HepG2 (cell line): Measurements from ENCODE around the gene ALG11. TPM values are rescaled to one million over a fixed set of nuclear protein-coding genes. Genes with fewer than 3 reads are reported as not detected.

ENCODE experiments used
- DRAP1 ChIP-seq: IDR thresholded peaks from 2 replicates; pipeline ENCODE4 v1.6.1; 2016; ENCODE audit warnings: missing genetic modification reagents, missing compliant biosample characterization
- ELF1 ChIP-seq: sonication (generic); formaldehyde crosslinking; IDR thresholded peaks from 2 replicates; pipeline ENCODE4 v1.4.0; 2020; ENCODE audit warnings: missing genetic modification reagents
- FOXK1 ChIP-seq: sonication (generic); formaldehyde crosslinking; IDR thresholded peaks from 2 replicates; pipeline ENCODE4 v1.4.0; 2020; ENCODE audit warnings: low read depth, missing genetic modification reagents, borderline replicate concordance
- HMG20A ChIP-seq: IDR thresholded peaks from 2 replicates; pipeline ENCODE4 v1.6.1; 2016; ENCODE audit warnings: borderline replicate concordance
- HMGXB4 ChIP-seq, 2 experiments: sonication (generic) in 1 of 2; formaldehyde crosslinking in 1 of 2; IDR thresholded peaks; 2 replicates each; pipeline versions ENCODE4 v1.4.0 to v1.6.1; 2018 to 2020; ENCODE audit warnings: missing genetic modification reagents in 2 of 2, borderline replicate concordance in 1 of 2, low read depth in 1 of 2, mild to moderate bottlenecking in 1 of 2, missing biosample characterization in 1 of 2
- IKZF4 ChIP-seq: sonication (generic); formaldehyde crosslinking; IDR thresholded peaks from 2 replicates; pipeline ENCODE4 v1.5.1; 2020; ENCODE audit warnings: borderline replicate concordance, mild to moderate bottlenecking, low read depth, missing genetic modification reagents; ENCODE audit errors: not compliant biosample characterization
- KDM3A ChIP-seq: IDR thresholded peaks from 2 replicates; pipeline ENCODE4 v1.6.1; 2018; ENCODE audit warnings: low read depth, missing compliant biosample characterization
- KMT2A ChIP-seq: sonication (generic); formaldehyde crosslinking; IDR thresholded peaks from 2 replicates; pipeline ENCODE4 v1.4.0; 2020; ENCODE audit warnings: missing genetic modification reagents
- NCOA2 ChIP-seq: sonication (generic); formaldehyde crosslinking; IDR thresholded peaks from 2 replicates; pipeline ENCODE4 v1.8.0; 2022; ENCODE audit warnings: inconsistent platforms
- PATZ1 ChIP-seq: sonication (generic); formaldehyde crosslinking; IDR thresholded peaks from 2 replicates; pipeline ENCODE4 v1.4.0; 2020; ENCODE audit warnings: missing genetic modification reagents
- PCBP2 ChIP-seq: fragments of 200-400 bp; formaldehyde crosslinking; optimal IDR thresholded peaks from 2 replicates; pipeline ENCODE3; 2018; ENCODE audit warnings: low read length, low read depth; ENCODE audit not compliant: poor library complexity, severe bottlenecking
- PHF21A ChIP-seq: sonication (generic); formaldehyde crosslinking; IDR thresholded peaks from 2 replicates; pipeline ENCODE4 v1.5.0; 2020; ENCODE audit warnings: mild to moderate bottlenecking, missing genetic modification reagents
- PRMT3 ChIP-seq: sonication (generic); formaldehyde crosslinking; IDR thresholded peaks from 2 replicates; pipeline ENCODE4 v1.8.1; 2022; ENCODE audit warnings: low read depth, mild to moderate bottlenecking, moderate library complexity, missing genetic modification reagents, borderline replicate concordance
- SIX1 ChIP-seq: sonication (generic); formaldehyde crosslinking; IDR thresholded peaks from 2 replicates; pipeline ENCODE4 v1.4.0; 2020; ENCODE audit warnings: missing genetic modification reagents, borderline replicate concordance
- TBX2 ChIP-seq: sonication (generic); formaldehyde crosslinking; IDR thresholded peaks from 2 replicates; pipeline ENCODE4 v1.5.0; 2020; ENCODE audit warnings: missing genetic modification reagents, mild to moderate bottlenecking, borderline replicate concordance
- TCF7 ChIP-seq: sonication (generic); IDR thresholded peaks from 2 replicates; pipeline ENCODE4 v1.6.1; 2016; ENCODE audit warnings: antibody characterized with exemption, low read depth
- ZNF12 ChIP-seq: sonication (generic); formaldehyde crosslinking; IDR thresholded peaks from 2 replicates; pipeline ENCODE4 v1.5.0; 2020; ENCODE audit warnings: missing genetic modification reagents
- ZNF275 ChIP-seq: sonication (generic); formaldehyde crosslinking; IDR thresholded peaks from 2 replicates; pipeline ENCODE4 v1.8.0; 2022; ENCODE audit warnings: missing genetic modification reagents, mild to moderate bottlenecking, inconsistent platforms, borderline replicate concordance
- ZNF33A ChIP-seq: sonication (generic); formaldehyde crosslinking; IDR thresholded peaks from 2 replicates; pipeline ENCODE4 v1.5.1; 2020; ENCODE audit warnings: missing genetic modification reagents, mild to moderate bottlenecking, moderate library complexity, borderline replicate concordance
- ZNF556 ChIP-seq: sonication (generic); formaldehyde crosslinking; IDR thresholded peaks from 2 replicates; pipeline ENCODE4 v1.4.0; 2020; ENCODE audit warnings: mild to moderate bottlenecking, missing genetic modification reagents, borderline replicate concordance
- ZNF766 ChIP-seq: sonication (generic); formaldehyde crosslinking; IDR thresholded peaks from 2 replicates; pipeline ENCODE4 v1.5.0; 2020; ENCODE audit warnings: missing genetic modification reagents, borderline replicate concordance
- polyA plus RNA-seq, 8 experiments: library from polyadenylated mRNA; depleted of rRNA in 3 of 8; stranded (reverse) in 7 of 8; unstranded in 1 of 8; fragments of >200 nt; fragmentation: Illumina TruSeq in 4 of 8; extraction: Trizol in 4 of 8; gene quantifications; 2 replicates each; pipeline versions ENCODE4 v1.2.1 to v1.2.3, GENCODE V29; 2011 to 2016; ENCODE audit warnings: low read depth in 4 of 8, missing spikeins in 1 of 8, mixed read lengths in 1 of 8; ENCODE audit not compliant: insufficient read depth in 1 of 8
- total RNA-seq, 5 experiments: library from RNA; depleted of rRNA; stranded (reverse); fragments of >200 nt; fragmentation: Illumina TruSeq; extraction: Trizol; gene quantifications; 2 replicates each; pipeline ENCODE4 v1.2.3, GENCODE V29; 2016; ENCODE audit warnings: low read depth in 1 of 5

Gene ALG11
- total and polyA plus RNA-seq, 2 of the 13 experiments (the other 11 are each of a cell fraction or from before 2014, with no cell fraction given) = 14.7 to 27.9 TPM

GRCh38 chr13:51997641-51998330 lies 14.4 kb upstream of the ALG11 start (continued):
- TF ChIP-seq ZNF12 (CRISPR knock-in tag) (peak; percentile 83), IKZF4 (CRISPR knock-in tag) (peak; percentile 28), FOXK1 (CRISPR knock-in tag) (peak; percentile 69; the same call in 1 of the 2 replicates), ZNF556 (CRISPR knock-in tag) (peak; percentile 47; the same call in 1 of the 2 replicates), TBX2 (CRISPR knock-in tag) (peak; percentile 99), ELF1 (CRISPR knock-in tag) (0 out of 2 replicates have a peak, but pooled peaks have one; percentile 26), PRMT3 (CRISPR knock-in tag) (no peak), ZNF33A (CRISPR knock-in tag) (no peak), PHF21A (CRISPR knock-in tag) (peak; percentile 60; the same call in 1 of the 2 replicates), ZNF766 (no peak), NCOA2 (peak; percentile 88), HMG20A (CRISPR knock-in tag) (peak; percentile 45; the same call in 1 of the 2 replicates), KMT2A (peak; percentile 75; the same call in 1 of the 2 replicates), HMGXB4 (CRISPR knock-in tag; IDR thresholded peaks at IDR 0.05; ENCODE audit: borderline replicate concordance in 1 of 2, low read depth in 1 of 2) (peak in 1 of 2 experiments; percentile 60; a peak in 1 of 4 replicates), ZNF275 (CRISPR knock-in tag) (no peak), SIX1 (CRISPR knock-in tag) (peak; percentile 54; the same call in 1 of the 2 replicates), PATZ1 (CRISPR knock-in tag) (peak; percentile 72), KDM3A (CRISPR knock-in tag) (peak; percentile 39; the same call in 1 of the 2 replicates), PCBP2 (no peak), TCF7 (peak; percentile 40; the same call in 1 of the 2 replicates), DRAP1 (CRISPR knock-in tag) (peak; percentile 44; the same call in 1 of the 2 replicates)
